HG03439 (cell line): Measurements from ENCODE around the gene ACOT4.
"Not testable (repeated sequence)": the region's sequence is repeated elsewhere in the genome, so short reads cannot be mapped to it uniquely, and the experiment has no call there.

Experiments used
- ATAC-seq: cut with Tn5 transposase; IDR thresholded peaks from one replicate; pipeline ENCODE4 v1.9.1; 2021; ENCODE audit warnings: mild to moderate bottlenecking, moderate library complexity; ENCODE audit not compliant: unreplicated experiment

Gene ACOT4

DNA sequence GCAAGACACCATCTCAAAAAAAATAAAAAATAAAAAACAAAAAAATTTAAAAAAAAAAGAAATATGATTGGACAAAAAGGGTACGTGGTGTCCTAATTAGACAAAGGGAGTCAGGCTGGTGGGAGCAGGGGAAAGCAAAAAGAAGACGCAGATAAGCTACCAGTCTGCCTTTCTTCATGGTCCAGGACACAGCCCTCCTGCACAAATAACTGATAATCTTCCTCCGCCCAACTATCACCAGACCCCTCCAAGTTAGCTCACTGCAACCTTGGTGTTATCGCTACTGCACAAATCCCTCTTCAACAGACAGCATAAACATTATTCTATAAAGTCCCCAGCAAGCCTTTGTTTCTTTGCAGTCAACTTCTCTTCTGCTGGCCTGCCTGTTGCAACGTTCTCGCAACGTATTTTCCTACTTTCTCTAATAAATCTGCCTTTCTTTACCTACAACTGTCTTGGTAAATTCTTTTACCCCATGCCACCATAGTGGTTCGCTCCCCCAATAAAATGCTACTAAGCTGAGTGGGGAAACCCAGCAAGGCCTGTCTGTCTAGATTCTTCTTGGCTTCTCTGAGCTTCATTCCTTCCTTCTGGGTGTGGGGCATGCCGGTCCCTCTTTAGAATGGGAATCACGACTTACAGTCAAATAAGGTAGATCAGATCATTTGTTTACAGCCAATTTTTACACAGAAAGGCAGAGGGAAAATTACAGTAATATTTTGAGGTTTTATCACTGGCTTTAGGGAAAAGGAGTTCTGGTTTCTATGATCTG, 38.5 kb downstream of the ACOT4 start:
- ATAC-seq = no peak

DNA sequence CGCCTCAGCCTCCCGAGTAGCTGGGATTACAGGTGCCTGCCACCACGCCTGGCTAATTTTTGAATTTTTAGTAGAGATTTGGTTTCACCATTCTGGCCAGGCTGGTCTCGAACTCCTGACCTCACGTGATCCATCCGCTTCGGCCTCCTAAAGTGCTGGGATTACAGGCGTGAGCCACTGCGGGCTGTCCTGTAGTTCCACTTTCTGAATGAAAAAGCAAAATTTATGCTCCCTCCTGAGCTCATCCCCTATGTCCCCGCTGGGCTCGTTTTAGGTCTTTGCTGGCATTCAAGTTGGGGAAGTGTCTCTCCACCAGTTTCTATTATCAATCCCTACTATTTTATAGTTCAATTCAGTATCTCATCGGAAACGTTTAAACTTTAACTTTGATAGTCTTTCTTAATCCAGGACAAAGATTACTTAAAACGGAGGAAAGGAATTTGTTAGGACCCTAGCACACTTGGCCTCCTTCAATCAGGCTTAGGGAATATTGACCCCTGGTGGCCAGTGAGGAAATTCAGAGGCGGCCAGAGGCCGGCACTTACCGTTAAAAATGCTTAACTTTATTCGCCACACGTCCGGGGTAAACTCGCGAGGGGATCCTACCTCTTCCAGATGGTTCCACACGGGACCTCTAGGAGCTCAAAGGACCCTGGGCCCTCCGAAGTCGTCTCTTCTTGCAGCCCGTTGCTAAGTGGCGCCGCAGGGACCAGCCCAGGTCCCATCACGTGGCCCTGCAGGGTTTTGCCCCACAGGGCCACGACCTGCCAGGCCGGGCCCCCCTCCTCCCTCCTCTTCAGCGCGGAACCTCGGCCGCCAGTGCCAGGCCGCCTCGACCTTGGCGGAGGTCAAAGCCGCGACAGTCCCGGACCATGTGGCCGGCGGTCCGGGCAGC, 41.7 kb downstream of the ACOT4 start:
- ATAC-seq = peak; percentile 58

DNA sequence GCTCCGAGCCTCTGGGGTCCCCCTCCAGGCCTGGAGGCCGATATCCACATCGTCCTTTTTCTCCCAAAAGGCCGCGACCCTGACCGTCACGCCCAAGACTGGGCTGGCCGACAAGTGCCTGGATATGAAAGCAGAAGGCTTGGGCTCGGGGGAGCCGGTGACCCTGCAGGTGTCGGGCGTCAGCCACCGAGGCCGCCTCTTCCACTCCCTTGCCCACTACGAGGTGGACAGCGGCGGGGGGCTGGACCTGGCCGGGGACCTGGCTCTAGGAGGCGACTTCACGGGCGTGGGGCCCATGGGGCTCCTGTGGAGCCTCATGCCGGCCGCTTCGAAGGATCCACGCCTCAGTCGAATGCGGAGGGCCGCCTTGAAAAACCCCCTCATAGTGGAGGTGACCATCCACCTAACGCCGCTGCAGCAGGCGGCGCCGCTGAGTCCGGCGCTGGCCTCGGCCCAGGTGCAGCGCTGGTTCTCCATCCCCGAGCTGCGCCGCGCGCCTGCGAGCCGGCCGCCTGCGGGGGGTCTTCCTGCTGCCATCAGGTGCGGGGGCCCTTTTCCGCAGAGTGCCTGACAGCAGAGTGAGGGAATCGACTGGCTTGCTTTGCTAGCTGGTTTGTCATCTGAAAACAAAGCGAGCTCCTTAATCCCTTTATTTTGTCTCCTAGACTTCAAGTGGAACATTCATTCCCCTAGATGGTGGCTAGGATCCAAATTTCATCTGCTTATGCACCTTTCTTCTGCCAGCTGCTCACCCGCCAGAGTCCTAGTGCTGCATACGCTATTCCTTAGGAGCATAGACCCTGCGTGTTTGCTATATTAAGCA, 42.5 kb downstream of the ACOT4 start:
- peak; percentile 14 for ATAC-seq

DNA sequence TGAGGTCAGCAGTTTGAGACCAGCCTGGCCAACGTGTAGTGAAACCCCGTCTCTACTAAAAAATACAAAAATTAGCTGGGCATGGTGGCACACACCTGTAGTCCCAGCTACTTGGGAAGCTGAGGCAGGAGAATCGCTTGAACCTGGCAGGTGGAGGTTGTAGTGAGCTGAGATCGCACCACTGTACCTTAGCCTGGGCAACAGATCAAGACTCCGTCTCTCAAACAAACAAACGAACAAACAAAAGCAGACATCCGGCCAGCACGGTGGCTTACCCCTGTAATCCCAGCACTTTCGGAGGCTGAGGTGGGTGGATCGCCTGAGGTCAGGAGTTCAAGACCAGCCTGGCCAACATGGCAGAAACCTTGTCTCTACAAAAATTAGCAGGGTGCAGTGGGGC, 44.7 kb downstream of the ACOT4 start:
- not testable (repeated sequence) for ATAC-seq

DNA sequence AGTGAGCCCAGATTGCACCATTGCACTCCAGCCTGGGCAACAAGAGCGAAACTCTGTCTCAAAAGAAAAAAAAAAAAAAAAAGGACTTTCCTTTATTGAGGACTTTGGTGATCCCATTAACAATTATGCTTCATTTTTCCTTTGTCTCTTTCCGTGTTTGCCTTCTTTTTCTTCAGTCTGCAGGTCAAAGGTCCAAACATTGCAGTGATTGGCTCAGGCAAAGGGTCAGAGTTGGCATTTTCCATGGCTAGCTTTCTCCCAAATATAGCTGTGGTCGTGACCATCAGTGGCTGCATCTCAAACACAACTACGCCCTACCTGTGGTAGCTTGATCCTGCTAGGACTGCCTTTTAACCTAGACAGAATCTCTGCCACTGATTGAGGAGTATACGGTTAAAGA, 46.2 kb downstream of the ACOT4 start:
- no peak for ATAC-seq

DNA sequence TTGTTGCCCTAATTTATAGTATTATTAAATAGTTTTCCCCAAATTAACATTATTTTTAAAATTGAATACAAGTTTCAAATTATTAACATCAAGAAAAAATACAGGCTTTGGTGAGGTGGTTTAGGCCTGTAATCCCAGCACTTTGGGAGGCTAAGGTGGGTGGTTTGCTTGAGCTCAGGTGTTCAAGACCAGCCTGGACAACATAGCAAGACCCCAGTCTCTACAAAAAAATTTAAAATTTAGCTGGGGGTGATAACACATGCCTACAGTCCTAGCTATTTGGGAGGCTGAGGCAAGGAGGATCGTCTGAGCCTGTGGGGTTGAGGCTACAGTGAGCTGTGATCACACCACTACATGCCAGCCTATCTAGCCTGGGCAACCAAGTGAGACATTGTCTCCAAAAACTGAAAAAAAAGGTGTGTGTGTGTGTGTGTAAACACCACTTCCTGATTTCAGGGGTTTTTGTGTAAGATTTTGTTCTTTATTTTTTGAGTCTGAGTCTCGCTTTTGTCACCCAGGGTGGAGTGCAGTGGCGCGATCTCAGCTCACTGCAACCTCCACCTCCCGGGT, 49.2 kb downstream of the ACOT4 start:
- ATAC-seq = no peak

DNA sequence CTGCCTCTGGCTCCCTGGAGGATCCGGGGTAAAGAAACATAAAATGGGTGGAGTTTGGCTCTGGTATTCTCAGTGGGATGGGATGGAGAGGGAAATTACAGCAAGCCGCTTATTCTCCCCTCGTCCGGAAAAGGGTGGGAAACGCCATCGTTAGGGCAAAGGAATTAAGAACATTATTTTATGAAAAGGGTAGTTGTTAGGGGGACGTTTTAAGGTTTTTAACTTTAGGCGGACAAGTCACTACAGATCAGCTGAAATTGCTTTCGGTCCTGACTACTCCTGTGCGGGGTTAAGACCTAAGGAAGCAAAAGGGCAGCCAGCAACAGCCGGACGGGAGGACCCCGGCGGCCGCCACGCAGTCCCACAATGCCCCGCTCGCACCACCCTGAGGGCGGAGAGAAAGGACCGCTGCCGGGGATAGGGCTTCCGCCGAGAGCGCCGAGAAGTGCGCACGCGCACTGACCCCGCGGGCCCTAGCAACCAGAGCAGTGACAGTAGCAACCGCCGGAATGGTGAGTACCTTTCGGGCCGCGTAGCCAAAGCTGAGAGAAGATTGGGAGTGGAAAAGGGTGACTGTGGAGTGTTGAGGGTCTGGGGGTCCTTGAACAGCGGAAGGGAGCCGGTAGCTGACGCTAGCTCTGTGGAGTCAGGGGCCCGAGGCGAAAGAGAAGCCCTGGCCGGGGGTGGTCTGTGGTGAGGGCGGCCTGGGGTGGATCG, 53.0 kb downstream of the ACOT4 start, which contains the start of gene DNAL1:
TSS of gene DNAL1 (plus strand) at position 456 of the 717 bp plus-strand sequence. CDS start at position 510, 54 bp downstream.
- peak; percentile 98 for ATAC-seq

DNA sequence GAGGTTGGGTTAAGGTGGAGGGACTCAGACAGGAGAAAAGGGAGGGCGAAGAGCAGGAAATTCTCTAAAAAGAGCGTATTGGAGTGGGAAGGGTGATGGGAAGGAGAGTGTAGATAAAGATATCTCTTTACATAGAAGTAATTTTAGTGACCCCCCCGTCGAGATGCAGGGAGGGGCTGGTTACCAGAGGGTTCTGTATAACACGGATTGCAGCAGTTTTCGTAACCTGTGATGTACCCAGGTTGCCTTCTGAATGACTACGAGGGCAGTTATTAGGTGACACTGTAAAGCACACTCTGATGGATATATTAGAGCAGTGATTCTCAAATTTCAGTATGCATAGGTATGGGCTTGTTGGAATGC, 53.6 kb downstream of the ACOT4 start:
- peak; percentile 17 for ATAC-seq
